ENCODE data around the gene KIF13A.

DNA sequence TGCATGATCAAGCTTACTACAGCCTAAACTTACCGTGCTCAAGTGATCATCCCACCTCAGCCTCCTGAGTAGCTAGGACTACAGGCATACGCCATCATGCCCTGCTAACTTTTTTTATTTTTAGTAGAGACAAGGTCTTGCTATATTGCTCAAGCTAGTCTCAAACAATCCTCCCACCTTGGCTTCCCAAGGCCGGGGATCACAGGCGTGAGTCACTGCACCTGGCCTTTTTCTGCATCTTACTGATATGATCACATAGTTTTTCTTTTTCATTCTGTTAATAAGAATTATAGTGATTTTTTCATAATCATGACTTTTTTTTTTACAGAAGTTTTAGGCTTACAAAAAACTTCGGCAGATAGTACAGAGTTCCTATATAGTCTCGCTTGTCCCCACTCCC lies 93.2 kb downstream of the KIF13A start:
- TF ChIP-seq, protein P1, sequence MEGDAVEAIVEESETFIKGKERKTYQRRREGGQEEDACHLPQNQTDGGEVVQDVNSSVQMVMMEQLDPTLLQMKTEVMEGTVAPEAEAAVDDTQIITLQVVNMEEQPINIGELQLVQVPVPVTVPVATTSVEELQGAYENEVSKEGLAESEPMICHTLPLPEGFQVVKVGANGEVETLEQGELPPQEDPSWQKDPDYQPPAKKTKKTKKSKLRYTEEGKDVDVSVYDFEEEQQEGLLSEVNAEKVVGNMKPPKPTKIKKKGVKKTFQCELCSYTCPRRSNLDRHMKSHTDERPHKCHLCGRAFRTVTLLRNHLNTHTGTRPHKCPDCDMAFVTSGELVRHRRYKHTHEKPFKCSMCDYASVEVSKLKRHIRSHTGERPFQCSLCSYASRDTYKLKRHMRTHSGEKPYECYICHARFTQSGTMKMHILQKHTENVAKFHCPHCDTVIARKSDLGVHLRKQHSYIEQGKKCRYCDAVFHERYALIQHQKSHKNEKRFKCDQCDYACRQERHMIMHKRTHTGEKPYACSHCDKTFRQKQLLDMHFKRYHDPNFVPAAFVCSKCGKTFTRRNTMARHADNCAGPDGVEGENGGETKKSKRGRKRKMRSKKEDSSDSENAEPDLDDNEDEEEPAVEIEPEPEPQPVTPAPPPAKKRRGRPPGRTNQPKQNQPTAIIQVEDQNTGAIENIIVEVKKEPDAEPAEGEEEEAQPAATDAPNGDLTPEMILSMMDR (IDR thresholded peaks at IDR 0.05): no peak
- TF ChIP-seq POLR2A (IDR thresholded peaks at IDR 0.05): no peak

Measured in Peyer's patch (tissue), 4 donors.